ENCODE results near the gene MAP7D1.
"Not testable (repeated sequence)": the region's sequence is repeated elsewhere in the genome, so short reads cannot be mapped to it uniquely, and the experiment has no call there.

MAP7D1 gene

DNA sequence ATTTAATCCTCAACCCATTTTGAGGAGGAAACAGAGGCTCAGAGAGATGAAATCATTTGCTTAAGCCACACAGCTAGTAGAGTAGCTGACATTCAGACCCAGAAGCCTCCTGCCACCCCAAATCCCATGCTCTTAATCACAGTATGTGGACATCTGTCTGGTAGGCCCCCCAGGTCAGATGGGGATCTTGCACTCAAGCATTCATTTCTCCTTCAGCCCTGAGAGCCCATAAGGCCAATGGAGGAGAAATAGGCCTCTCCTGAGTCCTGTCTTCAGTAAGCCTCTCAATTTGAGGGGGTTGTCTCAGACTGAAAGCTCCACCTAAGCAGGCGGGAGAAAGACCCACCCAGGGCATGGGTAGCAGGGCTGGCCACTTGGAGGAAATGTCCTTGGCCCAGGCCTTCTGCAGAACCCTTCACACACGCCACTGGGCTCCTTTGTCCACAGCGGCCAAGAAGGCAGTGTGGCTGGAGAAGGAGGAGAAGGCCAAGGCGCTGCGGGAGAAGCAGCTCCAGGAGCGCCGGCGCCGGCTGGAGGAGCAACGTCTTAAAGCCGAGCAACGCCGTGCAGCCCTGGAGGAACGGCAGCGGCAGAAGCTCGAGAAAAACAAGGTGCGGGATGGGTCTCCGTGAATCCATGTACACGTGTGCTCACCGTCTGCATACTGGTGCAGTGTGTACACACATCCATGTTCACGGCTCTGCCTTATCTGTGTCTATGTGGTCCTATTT is 16.2 kb downstream of the MAP7D1 start:
- no peak for DNase-seq

DNA sequence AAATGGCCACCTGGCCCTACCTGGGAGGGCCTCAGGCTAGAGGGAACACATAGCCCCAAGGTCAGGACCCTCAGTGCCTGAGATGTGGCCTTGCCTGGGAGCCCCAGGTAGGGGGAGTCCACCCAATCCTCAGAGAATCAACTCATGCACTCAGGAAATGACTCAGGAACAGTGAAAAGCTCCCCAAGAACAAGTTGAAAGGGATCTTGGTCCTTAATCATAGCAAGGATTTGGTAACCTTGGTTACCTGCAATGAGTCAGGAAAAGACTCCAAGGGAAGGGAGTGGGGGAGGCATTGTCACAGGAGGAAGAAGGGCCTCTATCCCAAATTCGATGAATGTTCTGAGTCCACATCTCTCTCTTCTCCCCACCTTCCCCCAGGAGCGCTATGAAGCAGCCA is 17.0 kb downstream of the MAP7D1 start:
- DNase-seq: no peak

DNA sequence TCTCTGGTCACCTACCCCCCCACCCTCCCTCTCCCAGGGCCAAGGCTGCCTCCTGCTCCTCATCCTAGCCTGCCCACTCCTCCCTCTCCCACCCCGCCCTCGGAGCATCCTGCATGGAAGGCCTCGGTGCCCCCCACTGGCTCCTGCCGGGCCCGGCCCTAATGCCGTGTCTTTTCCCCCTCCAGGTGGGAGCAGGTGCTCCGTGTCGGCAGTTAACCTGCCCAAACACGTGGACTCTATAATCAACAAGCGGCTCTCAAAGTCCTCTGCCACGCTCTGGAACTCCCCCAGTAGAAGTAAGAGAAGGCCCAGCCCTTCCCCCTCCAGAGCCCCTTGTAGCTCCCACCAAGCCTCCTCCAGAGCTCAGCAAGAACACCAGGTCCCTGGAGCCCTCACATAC is 18.8 kb downstream of the MAP7D1 start:
- DNase-seq: peak; percentile 57

DNA sequence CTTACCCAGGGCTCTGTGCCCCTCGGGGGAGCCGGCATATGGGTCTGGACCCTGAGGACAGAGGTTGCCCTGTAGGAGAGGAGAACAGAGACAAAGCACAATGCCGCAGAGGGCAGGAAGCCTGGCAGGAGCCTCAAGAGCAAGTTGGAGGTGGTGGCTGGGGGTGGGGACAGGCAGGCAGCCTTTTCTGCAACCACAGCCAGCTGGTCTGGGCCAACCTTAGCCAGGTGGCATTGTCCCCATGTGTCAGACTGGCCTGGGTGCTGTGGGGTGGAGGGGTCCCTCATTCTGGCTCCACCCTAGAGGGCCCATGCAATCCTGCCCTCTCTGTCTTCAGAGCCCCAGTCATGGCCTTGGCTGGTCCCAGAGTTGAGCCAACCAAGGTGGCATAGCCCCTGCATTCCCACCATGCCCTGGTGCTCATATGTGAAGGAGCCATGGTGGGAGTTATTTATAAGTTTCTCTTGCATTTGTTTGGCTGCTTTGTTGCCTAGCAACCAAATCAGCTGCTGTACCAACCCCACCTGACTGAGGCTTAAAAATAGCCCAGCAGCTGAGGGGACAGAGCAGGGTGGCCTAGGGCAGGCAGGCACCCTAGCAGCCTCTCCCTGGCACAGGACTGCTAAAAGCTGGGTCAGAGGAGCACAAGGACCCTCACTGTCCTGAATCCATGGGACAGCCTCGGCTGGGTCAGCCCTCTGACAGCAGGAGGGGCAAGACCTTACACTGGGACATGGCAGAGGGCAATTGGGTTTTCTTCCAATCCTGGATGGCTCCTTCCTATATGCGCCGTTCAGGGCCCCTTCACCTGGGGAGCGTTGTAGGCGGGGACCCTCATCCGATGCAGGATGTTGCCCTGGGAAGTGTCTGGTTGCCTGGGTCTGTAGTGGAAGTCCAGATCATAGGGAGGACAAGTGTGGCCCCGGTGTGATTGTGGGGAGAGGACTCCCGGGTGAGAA is 19.5 kb downstream of the MAP7D1 start:
- no peak for DNase-seq

DNA sequence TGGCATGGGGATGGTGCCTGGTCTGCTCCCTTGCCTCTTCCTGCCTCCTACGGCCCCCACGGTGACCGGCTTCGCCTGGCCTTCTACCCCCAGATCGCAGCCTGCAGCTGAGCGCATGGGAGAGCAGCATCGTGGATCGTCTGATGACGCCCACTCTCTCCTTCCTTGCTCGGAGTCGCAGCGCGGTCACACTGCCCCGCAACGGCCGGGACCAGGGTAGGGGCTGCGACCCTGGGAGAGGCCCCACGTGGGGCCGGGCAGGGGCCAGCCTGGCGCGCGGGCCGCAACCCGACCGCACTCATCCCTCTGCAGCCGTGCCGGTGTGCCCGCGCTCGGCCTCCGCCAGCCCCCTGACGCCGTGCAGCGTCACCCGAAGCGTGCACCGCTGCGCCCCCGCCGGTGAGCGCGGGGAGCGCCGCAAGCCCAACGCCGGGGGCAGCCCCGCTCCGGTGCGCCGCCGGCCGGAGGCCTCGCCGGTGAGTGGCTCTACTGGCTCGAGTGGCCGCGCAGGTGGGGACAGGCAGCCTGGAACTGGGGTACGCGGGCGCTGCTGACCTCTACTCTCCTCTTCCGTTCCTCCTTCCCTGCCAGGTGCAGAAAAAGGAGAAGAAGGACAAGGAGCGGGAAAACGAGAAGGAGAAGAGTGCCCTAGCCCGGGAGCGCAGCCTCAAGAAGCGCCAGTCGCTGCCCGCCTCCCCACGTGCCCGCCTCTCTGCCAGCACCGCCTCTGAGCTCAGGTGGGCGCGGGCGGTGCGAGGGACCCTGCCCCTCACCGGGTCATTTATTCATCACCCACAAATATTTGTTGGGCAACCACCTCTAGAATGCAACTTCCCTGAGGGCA is 20.4 kb downstream of the MAP7D1 start:
- DNase-seq: no peak

DNA sequence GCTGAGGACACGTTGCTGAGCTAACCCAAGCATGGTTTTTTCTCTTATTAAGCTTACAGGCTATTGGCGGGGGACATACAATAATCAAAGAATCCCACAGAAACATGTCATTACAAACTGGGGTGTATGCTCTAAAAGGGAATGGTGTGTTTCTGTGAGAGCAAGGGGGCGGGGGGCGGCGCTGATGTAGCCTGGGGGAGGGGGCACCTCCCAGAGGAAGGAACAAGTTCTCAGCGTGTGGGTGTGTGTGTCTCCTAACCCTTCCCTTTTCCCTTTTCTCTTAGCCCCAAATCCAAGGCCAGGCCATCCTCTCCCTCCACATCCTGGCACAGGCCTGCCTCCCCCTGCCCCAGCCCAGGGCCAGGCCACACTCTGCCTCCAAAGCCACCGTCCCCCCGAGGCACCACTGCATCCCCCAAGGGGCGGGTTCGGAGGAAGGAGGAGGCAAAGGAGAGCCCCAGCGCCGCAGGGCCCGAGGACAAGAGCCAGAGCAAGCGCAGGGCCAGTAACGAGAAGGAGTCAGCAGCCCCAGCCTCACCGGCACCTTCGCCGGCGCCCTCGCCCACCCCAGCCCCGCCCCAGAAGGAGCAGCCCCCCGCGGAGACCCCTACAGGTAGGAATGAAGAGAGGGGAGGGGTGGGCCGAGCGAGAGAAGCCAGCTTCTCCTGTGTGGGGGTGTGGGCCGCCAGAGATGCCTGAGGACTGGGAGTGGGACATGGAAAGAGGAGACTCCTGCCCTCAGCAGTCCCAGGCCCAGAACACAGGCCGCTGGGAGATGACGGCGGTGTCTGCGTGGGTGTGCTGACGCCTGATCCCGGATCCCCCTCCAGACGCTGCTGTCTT is 21.9 kb downstream of the MAP7D1 start:
- no peak for DNase-seq

DNA sequence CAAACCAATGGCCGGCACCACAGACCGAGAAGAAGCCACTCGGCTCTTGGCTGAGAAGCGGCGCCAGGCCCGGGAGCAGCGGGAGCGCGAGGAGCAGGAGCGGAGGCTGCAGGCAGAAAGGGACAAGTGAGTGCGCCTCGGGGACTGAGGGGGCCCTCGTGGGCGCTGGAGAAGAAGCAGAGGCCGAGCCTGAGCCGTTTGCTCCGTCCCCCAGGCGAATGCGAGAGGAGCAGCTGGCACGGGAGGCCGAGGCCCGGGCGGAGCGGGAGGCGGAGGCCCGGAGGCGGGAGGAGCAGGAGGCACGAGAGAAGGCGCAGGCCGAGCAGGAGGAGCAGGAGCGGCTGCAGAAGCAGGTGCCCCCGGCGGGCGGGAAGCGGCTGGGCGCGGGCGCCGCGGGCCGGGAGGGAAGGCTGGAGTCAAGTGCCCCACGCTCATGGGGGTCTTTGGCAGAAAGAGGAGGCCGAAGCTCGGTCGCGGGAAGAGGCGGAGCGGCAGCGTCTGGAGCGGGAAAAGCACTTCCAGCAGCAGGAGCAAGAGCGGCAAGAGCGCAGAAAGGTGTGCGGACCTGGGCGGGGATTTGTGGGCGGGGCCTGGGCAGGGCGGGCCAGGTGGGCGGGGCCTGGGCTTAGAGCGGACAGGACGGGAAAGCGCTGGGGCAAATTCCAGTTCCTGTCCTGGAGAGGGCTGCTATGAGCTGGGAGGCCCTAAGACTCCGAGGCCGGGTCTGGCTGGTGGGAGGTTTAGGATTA is 22.7 kb downstream of the MAP7D1 start:
- no peak for DNase-seq

DNA sequence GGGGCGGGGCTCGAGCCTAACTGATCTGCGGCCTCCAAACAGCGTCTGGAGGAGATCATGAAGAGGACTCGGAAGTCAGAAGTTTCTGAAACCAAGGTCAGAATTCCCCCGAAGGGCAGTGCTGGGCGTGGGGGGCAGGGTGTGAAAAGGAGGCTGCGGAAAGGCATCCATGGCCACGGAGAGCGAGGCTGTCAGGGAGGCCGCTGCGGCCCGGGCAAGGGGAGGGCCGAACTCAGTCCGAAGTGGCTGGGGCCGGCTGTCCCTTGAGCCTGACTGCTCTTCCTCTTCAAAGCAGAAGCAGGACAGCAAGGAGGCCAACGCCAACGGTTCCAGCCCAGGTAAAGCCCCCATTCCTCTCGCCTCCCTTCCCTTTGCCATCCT is 23.2 kb downstream of the MAP7D1 start:
- DNase-seq: no peak

DNA sequence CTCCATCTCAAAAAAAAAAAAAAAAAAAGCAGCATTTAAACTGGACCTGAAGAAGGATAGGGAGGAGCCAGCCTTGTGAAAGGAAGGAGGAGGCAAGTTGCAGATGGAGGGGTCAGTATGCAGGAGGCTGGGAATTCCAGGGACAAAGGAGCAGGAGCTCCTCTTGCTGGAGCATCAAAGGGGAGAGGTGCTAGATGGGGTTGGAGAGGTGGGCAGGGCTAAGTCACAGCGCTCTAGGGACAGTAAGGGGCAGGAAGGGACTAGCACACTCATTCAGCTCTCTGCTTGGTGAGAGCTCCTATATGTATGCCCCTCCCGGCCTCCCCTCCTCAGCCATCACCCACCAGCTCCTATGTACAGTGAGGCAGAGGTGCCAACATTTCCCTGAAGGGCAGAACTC is 26.8 kb downstream of the MAP7D1 start:
- peak; percentile 9 for DNase-seq

DNA sequence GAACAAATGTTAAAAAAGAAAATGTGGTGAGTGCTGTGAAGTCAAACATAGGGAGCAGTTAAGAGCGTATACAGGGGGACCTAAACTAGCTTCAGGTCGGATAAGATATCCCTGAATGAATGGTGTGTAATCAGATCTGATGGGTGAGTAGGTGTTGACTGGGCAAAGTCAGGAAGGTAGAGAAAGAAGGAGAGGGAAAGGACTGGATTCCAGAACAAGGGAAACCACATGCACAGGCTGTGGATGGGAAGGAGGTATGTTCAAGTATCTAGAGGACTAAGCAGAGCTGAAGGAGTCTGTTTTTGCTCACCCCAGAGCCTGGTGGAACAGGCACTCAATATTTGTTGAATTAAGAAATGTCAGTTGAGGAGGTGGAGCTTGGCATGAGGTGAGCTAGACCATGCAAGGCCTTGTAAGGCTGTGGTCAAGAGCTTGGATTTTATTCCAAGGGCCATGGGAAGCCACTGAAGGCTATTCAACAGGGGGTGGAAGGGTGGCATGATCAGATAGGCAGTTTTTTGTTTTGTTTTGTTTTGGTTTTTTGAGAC is 27.4 kb downstream of the MAP7D1 start:
- DNase-seq: no peak

DNA sequence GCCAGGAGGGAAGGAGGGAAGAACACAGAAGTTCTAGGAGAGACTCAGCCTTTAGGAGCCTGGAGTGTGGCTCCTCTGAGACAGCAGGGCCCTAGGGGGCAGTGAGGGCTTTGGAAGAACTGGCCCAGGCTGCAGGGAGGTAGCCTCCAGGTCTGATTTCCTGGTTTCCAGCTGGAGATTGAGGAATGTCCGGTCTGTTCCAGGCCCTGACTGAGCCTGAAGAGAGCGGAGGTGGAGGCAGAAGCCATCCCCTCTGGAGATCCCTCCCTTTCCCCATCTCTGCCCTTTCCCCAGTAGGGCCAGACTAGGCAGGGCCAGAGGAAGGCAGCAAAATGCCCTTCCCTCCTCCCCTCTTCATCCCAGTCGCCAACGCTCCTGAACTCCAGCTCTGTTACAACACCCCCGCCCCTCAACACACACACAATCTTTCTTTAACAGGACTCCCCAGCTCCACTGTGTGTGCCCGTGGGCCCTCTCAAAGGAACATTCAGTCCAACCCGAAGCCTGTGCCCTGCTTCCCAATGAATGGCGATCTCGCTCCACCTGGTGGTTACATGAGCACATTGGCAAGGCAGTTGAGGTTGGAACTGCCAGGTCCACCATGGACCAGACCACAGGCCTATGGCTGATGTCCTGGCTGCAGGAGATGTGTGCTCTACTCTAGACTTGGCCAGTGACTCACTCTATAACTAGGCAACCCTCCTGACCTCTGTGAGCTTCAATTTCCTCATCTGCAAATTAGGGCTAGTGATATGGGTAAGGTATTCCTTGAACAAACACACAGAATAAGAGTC is 32.0 kb downstream of the MAP7D1 start:
- peak; percentile 83 for DNase-seq

DNA sequence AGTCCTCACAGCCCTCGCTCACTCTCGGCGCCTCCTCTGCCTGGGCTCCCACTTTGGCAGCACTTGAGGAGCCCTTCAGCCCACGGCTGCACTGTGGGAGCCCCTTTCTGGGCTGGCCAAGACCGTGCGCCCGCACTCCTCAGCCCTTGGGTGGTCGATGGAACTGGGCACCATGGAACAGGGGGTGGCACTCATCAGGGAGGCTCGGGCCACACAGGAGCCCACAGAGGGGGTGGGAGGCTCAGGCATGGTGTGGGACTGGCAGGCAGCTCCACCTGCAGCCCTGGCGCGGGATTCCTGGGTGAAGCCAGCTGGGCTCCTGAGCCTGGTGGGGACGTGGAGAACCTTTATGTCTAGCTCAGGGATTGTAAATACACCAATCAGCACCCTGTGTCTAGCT is 40.8 kb downstream of the MAP7D1 start:
- not testable (repeated sequence) for DNase-seq

DNA sequence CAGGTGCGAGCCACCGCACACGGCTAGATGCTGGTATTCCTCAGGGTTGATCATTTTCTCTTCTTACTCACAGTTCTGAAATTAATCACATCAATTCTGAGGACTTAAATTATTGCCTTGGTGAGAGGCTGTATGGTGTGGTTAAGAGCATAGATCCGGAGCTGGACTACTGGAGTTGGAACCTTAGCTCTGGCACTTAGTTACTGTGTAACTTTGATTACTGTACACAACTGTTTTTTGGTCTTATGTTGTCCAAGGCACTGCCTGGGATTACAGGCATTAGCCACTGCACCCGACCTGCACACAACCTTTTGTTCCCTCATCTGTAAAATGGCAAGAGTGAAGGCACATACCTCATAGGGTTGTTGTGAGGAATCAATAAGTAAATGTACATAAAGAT is 42.7 kb downstream of the MAP7D1 start:
- DNase-seq: no peak

DNA sequence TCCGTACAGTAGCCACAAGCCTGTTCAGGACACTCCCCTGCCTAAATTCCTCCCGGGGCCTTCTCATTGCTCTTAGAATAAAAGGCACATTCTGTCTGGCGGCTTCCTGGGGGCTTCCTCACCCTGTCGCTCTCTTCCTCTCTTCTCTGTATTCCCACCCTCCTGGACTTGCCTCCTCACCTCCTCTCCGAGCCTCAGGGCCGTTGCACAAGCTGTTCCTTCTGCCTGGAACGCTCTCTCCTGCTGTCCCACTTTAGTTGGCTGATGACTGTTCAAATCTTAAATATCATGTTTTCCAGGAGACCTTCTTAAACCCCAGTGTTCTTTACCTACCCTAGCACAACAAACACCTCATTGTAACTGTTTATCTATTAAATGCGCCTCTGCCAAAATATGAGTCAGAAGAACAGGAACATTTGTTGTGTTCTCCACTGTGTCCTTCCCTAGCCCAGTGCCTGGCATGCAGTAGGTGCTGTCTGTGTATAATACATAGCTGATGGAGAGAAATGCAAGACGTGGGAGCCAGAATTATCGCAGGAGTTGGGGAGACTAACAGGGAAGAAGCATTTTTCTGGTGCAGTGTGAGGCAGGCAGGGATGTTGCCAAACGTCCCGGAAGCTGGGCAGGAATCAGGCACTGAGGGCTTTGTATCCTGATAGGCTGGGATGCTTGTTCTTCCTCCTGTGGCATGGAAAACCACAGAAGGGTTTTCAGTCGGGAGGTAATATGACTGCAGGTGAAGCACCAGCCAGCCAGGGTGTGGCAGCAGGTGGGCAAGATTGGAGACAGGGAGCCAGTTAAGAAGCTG is 44.2 kb downstream of the MAP7D1 start:
- DNase-seq: no peak

DNA sequence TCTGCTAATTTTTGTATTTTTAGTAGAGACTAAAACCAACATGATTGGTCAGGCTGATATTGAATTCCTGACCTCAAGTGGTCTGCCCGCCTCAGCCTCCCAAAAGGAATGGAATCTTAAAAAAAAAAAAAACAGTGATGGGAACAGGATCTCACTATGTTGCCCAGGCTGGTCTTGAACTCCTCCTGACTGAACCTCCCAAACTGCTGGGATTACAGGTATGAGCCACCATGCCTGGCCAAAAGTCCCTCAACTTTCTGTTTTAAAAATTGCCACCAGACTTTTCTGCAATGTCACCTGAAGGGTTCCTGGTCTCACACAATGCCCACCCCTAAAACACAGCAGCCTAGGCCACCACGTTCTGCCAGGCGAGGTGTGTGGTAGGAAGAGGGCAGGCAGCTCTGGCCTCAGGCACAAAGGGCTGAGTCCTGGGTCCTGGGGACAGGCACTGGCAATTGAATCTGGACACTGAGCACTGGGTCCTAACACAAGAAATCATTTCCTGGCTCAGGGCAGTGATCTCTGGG is 47.1 kb downstream of the MAP7D1 start:
- no peak for DNase-seq

DNA sequence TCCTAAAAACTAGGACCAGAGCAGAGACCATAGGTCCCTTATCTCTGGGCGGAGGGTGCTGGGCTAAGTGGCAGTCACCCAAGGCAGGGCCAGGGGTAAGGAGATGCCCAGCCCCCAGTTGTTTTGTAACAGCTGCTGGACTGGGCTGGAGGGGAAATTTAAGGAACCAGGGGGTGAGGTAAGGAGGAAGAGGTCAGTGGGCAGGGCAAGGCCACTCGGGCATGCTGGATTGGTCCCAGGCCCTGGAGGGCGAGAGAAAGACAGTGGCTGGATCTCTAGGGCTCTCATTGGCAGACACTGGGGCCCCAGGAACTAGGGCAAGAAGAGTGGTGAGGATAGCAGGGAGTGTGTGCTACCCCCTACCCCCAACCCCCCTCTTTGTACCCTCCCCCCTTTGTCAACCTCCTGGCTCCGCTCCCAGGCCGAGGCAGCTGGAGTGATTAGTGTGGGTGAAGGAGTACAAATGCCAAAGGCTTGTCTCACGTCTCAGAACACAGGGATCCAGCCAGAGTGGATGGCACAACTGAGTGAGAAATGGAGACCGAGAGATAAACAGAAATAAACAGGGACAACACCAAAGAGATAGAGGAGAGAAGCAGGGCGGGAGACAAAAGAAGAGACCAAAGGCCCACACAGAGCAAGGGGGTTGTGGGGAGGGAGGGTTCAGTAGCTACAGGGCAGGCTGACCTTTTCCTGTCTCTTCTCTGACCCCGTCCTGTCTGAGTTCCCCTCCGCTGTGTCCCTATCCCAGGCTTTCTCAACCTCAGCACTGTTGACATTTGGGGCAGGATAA is 47.8 kb downstream of the MAP7D1 start:
- DNase-seq: peak; percentile 13

DNA sequence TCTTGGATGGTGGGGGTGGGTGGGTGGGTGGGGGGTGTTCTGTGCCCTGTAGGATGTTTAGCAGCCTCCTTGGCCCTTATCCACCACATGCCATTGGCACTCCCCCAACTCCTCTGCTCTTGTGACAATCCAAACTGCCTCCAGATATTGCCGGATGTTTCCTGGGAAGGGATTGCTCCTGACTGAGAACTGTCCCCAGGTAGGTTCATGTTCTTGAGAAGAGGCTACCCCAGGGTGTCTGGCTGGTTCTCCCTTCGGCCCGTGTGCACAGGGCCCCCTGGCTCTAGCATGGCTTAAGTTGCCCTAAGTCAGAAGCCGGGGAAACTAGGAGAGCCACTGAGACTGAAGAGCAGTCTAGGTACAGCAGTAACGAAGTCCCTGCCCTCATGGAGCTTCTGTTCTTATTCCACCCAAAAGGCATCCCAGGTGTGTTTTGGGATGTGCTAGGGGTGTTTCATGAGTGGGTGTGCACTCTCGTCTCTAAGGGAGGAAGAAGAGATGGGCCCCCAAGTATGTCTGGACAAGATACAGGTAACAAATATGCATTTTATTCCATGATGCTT is 48.5 kb downstream of the MAP7D1 start:
- no peak for DNase-seq

DNA sequence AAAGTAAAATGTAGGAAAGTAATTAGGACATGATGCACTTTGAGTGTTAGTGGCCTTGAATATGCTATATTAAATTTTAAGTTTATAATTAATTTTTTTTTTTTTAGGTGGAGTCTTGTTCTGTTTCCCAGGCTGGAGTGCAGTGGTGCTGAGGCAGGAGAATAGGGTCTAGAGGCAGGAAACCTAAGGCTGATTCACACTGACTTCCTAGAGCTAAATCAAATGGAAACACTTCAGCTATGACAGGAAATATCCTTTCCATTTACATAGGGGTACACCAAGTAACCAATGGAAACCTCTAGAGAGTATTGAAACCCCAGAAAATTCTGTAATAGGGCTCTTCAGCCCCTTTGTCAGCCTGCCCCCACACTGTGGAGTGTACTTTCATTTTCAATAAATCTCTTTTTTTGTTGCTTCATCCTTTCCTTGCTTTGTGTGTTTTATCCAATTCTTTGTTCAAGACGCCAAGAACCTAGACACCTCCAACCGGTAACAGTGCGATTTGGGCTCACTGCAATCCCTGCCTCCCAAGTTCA is 50.4 kb downstream of the MAP7D1 start:
- no peak for DNase-seq
